HCT116 (cell line): Measurements from ENCODE around the gene YPEL3.

ENCODE experiments used
- CTCF ChIP-seq, 3 experiments: fragments of 200-600 bp in 1 of 3; sonication (generic) in 1 of 3; IDR thresholded peaks in 2 of 3; conservative IDR thresholded peaks in 1 of 3; 2 replicates each; pipeline ENCODE4 v1.5.1; 2012 to 2017; ENCODE audit warnings: low read depth in 2 of 3, low read length in 2 of 3, antibody characterized with exemption in 1 of 3, borderline replicate concordance in 1 of 3, control low read depth in 1 of 3, mild to moderate bottlenecking in 1 of 3, mixed read lengths in 1 of 3, mixed run types in 1 of 3, moderate library complexity in 1 of 3; ENCODE audit not compliant: insufficient read depth in 1 of 3
- SP1 ChIP-seq: IDR thresholded peaks from 2 replicates; pipeline ENCODE4 v1.6.1; 2012; ENCODE audit warnings: low read depth
- TCF7L2 ChIP-seq: IDR thresholded peaks from 2 replicates; pipeline ENCODE4 v1.7.0; 2011; ENCODE audit warnings: borderline replicate concordance, inconsistent platforms; ENCODE audit not compliant: insufficient read depth, insufficient read length; ENCODE audit errors: extremely low read depth
- ZNF274 ChIP-seq: fragments of 200-500 bp; sonication (Bioruptor generic); IDR thresholded peaks from 2 replicates; pipeline ENCODE4 v1.6.1; 2014; ENCODE audit warnings: mild to moderate bottlenecking, low read depth, low read length, inconsistent platforms

GRCh38 chr16:30068333-30068732 lies 27.7 kb downstream of the YPEL3 start:
- TF ChIP-seq SP1: no peak
- TF ChIP-seq CTCF (IDR thresholded peaks at IDR 0.05 in 2 of 3, conservative IDR thresholded peaks at IDR 0.05 in 1 of 3; ENCODE audit: borderline replicate concordance in 1 of 3, insufficient read depth in 1 of 3, low read depth in 2 of 3, low read length in 2 of 3): no peak
- no peak for TF ChIP-seq TCF7L2
- TF ChIP-seq ZNF274: no peak
